Inferior parietal cortex (tissue), 1 donor: Measurements from ENCODE around the gene ARHGEF40.

Experiments
- DNase-seq: peaks from one replicate; pipeline ENCODE4 v3.0.0-alpha.2; 2016; ENCODE audit errors: extremely low spot score

Gene ARHGEF40

DNA sequence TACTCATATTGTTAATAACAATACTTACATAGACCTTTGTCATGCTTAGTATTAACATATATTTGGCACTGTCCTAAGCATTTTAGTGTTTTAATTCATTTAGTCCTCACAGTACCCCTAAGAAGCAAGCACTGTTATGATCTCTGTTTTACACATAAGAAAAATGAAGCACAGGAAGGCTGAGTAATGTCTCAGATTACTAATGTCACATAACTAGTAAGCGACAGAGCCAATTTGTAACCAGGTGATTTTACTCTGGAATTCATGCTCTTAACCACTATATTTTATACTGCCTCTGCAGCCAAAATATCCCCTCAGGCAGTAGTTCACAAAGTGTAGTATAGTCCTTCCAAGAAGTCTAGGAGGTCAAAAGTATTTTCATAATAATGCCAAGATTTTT, 51.0 kb downstream of the ARHGEF40 start:
- no peak for DNase-seq

- no peak for DNase-seq
Measured at GRCh38 chr14:21123429-21123828, 53.3 kb downstream of the ARHGEF40 start.

- DNase-seq: no peak
Measured at GRCh38 chr14:21133901-21134300, 63.8 kb downstream of the ARHGEF40 start.

DNA sequence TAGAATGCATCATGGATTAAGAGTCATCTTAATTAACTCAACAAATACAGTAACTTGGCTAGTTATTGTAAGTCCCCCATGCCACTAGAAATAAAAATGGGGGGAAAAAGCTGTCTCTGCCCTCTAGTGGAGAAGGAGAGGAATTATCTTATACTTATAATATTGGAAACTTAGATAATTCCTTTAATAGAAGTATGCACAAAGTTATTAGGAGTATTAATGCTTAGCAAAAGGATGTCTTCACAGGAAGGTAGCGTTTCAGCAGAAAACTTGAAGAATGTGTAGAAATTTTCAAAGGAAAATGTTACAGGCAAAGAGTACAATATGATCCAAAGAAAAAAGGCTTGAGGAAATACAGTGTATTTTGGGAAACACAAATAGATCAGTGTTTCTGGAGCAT, 65.9 kb downstream of the ARHGEF40 start:
- no peak for DNase-seq
